ENCODE results near the gene CTDSP2.

The CTDSP2 gene

DNA sequence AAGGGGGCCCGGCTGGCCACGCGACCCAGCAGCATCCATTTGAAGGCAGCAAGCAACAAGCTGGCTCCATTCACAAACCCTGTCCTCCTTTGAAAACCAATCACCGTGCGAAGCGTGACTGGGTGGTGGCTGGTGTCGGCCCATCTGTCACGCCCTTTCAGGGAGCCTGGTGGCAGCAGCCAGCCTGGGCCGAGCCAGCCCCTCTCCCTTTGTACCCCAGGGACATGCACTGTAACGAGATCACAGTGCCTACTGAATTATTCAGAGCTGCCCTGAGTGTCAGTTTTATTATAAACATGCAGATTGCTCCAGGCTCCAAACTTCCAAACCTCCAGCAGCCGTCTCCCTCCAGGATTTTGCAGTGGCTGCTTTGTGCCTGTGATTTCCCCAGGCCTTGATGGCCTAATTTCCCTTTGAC, 22.3 kb upstream of the CTDSP2 start:
- TF ChIP-seq GATA3 (IDR thresholded peaks at IDR 0.05; ENCODE audit: low read depth, low read length) (no peak), GATA2 (IDR thresholded peaks at IDR 0.05; ENCODE audit: low read depth, low read length) (no peak)

GRCh38 chr12:57868221-57868620, 21.7 kb upstream of the CTDSP2 start:
- no peak for TF ChIP-seq GATA2 (IDR thresholded peaks at IDR 0.05; ENCODE audit: low read depth, low read length)
- no peak for TF ChIP-seq GATA3 (IDR thresholded peaks at IDR 0.05; ENCODE audit: low read depth, low read length)

- TF ChIP-seq GATA2 (IDR thresholded peaks at IDR 0.05; ENCODE audit: low read depth, low read length) (no peak), GATA3 (IDR thresholded peaks at IDR 0.05; ENCODE audit: low read depth, low read length) (no peak)
These were observed 19.9 kb upstream of the CTDSP2 start for GRCh38 chr12:57866308-57867019.

DNA sequence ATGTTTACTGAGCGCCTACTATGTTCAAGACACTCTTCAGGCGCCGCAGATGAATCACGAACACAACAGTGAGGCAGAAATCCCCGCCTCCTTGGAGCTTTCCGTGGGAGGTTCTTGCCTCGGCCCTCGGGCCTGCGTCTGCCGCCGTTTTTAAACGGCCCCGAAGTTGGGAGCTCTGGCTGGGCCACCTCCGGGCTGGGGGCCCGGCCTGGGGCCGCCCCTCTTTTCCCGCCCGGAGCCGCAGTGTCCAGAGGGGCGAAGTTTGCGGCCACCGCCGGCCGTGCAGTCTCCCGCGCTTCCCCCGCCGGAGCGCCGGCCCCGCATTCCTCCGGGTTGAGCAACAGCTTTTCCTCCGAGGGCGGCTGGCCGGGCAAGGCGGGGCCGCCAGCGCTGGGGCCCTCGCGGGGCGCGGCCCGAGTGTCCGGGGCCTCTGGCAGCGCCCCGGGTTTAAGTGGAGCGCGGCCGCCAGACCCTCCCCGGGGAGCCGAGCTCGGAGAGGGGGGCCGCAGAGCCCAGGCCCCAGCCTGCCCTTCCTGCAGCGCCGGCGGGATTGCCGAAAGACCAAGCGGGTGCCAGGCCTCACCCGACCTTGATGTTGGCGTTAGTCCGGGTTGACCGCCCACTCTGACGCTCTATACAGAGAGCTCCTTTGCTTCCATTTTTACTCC, 18.7 kb upstream of the CTDSP2 start:
- TF ChIP-seq GATA2 (IDR thresholded peaks at IDR 0.05; ENCODE audit: low read depth, low read length) (no peak), GATA3 (IDR thresholded peaks at IDR 0.05; ENCODE audit: low read depth, low read length) (no peak)

DNA sequence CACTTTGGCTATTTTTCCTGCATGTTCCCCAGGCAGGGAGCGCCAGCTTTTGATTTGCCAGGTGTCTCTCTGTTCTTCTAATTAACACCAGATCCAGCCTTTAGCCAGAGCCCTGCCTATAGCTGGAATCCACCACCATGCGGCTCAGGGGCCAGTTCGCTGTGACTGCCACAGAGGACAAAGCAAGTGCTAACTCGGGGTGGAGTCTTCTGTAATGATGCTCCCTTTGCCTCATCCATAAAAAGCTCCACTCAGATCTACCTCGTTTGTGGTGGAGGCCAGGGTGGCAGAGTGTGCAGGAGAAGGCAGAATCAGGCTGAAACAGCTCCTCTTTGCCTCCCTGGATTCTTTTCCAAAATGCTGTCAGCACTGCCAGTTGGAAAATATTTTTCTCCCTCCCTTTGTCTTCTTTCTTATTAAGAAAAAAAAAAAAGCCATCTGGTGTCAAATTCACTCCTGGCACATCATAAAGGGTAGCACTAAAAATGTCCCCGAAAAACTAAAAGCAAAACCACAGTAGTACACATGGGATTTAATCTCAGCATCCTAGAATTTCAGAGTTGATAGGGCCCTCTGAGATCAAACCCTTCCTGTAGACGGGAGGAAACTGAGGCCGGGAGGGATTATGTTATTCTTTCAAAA, 18.0 kb upstream of the CTDSP2 start:
- TF ChIP-seq GATA2 (IDR thresholded peaks at IDR 0.05; ENCODE audit: low read depth, low read length) (no peak), GATA3 (IDR thresholded peaks at IDR 0.05; ENCODE audit: low read depth, low read length) (no peak)

DNA sequence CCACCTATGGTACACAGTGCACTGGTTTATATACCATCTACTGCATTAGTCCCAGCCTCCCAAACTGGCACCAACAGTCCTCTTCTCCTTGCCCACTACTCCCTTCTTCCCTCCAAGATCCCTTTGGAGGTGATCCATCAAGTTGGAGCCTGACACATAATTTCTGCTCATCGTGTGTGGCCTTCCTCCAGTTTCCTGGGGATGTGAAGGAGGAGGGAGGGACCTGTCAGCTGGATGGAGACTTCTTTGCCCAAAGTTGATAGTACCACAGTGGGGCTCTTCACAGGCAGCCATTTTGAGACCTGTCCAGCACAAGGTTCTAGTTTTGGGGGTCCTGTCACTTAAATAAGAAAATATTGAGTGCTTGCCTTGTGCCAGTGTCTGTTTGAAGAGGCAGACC, 17.1 kb upstream of the CTDSP2 start:
- TF ChIP-seq GATA2 (IDR thresholded peaks at IDR 0.05; ENCODE audit: low read depth, low read length) (no peak), GATA3 (IDR thresholded peaks at IDR 0.05; ENCODE audit: low read depth, low read length) (no peak)

- TF ChIP-seq GATA2 (IDR thresholded peaks at IDR 0.05; ENCODE audit: low read depth, low read length) (no peak), GATA3 (IDR thresholded peaks at IDR 0.05; ENCODE audit: low read depth, low read length) (no peak)
These were observed 15.4 kb upstream of the CTDSP2 start for GRCh38 chr12:57861967-57862366.

- TF ChIP-seq GATA3 (IDR thresholded peaks at IDR 0.05; ENCODE audit: low read depth, low read length) = no peak
- TF ChIP-seq GATA2 (IDR thresholded peaks at IDR 0.05; ENCODE audit: low read depth, low read length) = no peak
These were observed 12.6 kb upstream of the CTDSP2 start for GRCh38 chr12:57859121-57859520.

DNA sequence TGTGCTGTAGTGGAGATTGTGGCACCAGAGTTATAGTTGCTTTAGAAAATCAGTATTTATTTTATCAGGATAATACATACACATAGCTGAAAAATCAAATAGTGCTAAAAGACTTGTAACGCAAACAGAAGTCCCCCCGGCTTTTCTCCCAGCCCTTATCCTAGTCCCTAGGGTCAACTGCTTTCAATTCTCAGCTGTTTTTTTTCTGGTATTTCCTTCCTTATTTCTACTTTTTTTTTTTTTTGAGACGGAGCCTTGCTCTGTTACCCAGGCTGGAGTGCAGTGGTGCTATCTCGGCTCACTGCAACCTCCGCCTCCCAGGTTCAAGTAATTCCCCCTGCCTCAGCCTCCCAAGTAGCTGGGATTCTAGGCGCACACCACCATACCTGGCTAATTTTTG, 8.4 kb upstream of the CTDSP2 start:
- no peak for TF ChIP-seq GATA2 (IDR thresholded peaks at IDR 0.05; ENCODE audit: low read depth, low read length)
- TF ChIP-seq GATA3 (IDR thresholded peaks at IDR 0.05; ENCODE audit: low read depth, low read length) = no peak

GRCh38 chr12:57853864-57854556, 7.5 kb upstream of the CTDSP2 start:
- no peak for TF ChIP-seq GATA3 (IDR thresholded peaks at IDR 0.05; ENCODE audit: low read depth, low read length)
- no peak for TF ChIP-seq GATA2 (IDR thresholded peaks at IDR 0.05; ENCODE audit: low read depth, low read length)

- TF ChIP-seq GATA3 (IDR thresholded peaks at IDR 0.05; ENCODE audit: low read depth, low read length) = no peak
- no peak for TF ChIP-seq GATA2 (IDR thresholded peaks at IDR 0.05; ENCODE audit: low read depth, low read length)
These were observed 6.3 kb upstream of the CTDSP2 start for GRCh38 chr12:57852620-57853500.

GRCh38 chr12:57852200-57852599, 5.7 kb upstream of the CTDSP2 start:
- no peak for TF ChIP-seq GATA3 (IDR thresholded peaks at IDR 0.05; ENCODE audit: low read depth, low read length)
- no peak for TF ChIP-seq GATA2 (IDR thresholded peaks at IDR 0.05; ENCODE audit: low read depth, low read length)

DNA sequence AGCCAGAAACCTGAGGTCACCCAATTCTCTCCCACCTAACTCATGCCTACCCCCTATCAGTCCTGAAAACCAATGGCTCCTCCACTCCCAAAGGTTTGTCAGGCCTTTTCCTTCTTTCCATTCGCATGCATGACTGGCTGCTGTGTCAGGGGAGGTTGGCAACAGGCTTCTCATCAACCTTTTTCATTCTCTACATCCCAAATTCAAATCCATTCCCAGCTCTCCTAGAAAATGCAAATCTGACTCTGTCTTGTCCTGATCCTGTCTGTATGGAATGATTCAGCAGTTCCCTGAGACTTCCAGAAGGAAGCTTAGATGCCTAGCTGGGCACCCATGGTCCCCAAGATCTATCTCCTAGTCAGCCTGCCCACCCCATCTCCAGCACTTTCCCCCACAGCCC, 5.0 kb upstream of the CTDSP2 start:
- TF ChIP-seq GATA3 (IDR thresholded peaks at IDR 0.05; ENCODE audit: low read depth, low read length) (no peak), GATA2 (IDR thresholded peaks at IDR 0.05; ENCODE audit: low read depth, low read length) (no peak)

Data from SH-SY5Y (cell line).